ENCODE results near the gene C16orf87.

C16orf87 gene

DNA sequence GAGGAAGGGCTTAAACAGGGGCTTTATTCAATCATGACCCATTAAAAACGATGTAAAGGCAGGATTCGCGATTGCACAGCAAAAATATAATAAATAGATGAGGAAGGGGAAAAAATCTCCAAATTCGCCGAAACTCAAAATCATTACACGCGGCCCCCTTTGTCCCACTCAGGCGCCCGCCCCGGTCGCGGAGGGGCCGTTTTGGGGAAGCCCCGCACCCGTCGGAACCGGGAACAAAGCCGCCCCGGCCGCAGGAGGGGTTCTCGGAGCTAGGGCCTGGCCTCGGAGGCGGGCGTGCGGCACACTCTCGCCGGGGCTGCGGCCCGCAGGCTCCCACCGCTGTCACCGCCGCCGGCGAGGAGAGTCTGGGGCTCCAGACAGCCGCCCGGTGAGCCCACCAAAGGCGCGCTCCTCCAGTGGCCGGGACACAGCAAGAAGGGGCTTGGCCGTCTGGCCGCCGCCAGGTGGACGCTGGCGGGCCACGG, 521 bp downstream of the C16orf87 start:
- DNase-seq (ENCODE audit: low read depth in 2 of 2), result peak; percentile 14 to 17

GRCh38 chr16:46828943-46829342, 2.0 kb downstream of the C16orf87 start:
- H3K4me3 ChIP-seq (replicated peaks in 1 of 2; ENCODE audit: low read depth in 2 of 2, low read length in 2 of 2), result no peak overlapping the region
- TF ChIP-seq, protein P1, sequence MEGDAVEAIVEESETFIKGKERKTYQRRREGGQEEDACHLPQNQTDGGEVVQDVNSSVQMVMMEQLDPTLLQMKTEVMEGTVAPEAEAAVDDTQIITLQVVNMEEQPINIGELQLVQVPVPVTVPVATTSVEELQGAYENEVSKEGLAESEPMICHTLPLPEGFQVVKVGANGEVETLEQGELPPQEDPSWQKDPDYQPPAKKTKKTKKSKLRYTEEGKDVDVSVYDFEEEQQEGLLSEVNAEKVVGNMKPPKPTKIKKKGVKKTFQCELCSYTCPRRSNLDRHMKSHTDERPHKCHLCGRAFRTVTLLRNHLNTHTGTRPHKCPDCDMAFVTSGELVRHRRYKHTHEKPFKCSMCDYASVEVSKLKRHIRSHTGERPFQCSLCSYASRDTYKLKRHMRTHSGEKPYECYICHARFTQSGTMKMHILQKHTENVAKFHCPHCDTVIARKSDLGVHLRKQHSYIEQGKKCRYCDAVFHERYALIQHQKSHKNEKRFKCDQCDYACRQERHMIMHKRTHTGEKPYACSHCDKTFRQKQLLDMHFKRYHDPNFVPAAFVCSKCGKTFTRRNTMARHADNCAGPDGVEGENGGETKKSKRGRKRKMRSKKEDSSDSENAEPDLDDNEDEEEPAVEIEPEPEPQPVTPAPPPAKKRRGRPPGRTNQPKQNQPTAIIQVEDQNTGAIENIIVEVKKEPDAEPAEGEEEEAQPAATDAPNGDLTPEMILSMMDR (IDR thresholded peaks at IDR 0.05; ENCODE audit: low read depth, low read length), result no peak
- no peak for DNase-seq (ENCODE audit: low read depth in 2 of 2)

More for the DNA sequence above, 521 bp downstream of the C16orf87 start:
- peak overlapping the region; percentile 77 to 78 for H3K4me3 ChIP-seq (replicated peaks in 1 of 2; ENCODE audit: low read depth in 2 of 2, low read length in 2 of 2)
- TF ChIP-seq, protein P1 (IDR thresholded peaks at IDR 0.05; ENCODE audit: low read depth, low read length), result no peak

- no peak overlapping the region for H3K4me3 ChIP-seq (replicated peaks in 1 of 2; ENCODE audit: low read depth in 2 of 2, low read length in 2 of 2)
- no peak for DNase-seq (ENCODE audit: low read depth in 2 of 2)
- TF ChIP-seq, protein P1 (IDR thresholded peaks at IDR 0.05; ENCODE audit: low read depth, low read length), result no peak
Measured at GRCh38 chr16:46828292-46828691, 2.7 kb downstream of the C16orf87 start.

DNA sequence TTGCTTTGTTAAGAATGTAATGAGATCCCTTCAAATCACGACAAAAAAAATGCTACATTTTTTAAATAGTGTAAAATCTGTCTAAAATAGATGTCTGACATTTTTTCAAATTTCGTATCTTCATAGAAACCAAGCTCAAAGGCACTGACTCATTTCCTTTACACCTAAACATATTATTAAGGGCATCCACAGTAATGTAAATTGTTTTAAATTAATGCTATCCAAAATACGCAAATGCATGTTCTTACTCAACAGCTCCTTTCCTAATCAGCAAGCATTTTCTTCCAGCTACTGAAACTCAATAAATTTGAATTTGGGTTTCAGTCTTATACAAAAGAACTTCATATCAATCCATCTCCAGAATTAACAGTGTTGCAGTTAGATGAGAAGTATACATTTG, 4.3 kb downstream of the C16orf87 start:
- no peak overlapping the region for H3K4me3 ChIP-seq (replicated peaks in 1 of 2; ENCODE audit: low read depth in 2 of 2, low read length in 2 of 2)
- DNase-seq (ENCODE audit: low read depth in 2 of 2), result peak in 1 of 2 donors; percentile 17
- TF ChIP-seq, protein P1 (IDR thresholded peaks at IDR 0.05; ENCODE audit: low read depth, low read length), result no peak

DNA sequence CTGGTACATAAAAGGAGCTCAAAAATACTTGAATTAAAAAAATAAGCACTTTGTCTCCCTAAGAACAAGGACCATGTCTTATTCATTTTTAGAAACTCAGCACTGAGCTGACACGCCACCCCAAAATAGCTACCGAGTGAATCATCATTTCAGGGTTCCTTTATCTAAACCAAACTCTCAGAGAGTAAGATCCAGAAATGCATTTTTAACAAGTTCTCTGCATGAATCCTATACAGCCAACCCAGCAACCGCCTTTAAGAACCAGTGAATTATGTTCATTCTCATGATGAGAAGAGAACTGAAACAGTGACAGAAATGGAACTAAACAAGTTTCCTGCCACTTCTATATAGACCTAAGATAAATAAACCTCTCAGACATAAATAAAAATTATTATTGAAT, 8.7 kb downstream of the C16orf87 start:
- TF ChIP-seq, protein P1 (IDR thresholded peaks at IDR 0.05; ENCODE audit: low read depth, low read length), result no peak
- DNase-seq (ENCODE audit: low read depth in 2 of 2), result peak; percentile 29 to 65
- H3K4me3 ChIP-seq (replicated peaks in 1 of 2; ENCODE audit: low read depth in 2 of 2, low read length in 2 of 2), result no peak overlapping the region

GRCh38 chr16:46817961-46818360, 13.0 kb downstream of the C16orf87 start:
- DNase-seq (ENCODE audit: low read depth in 2 of 2), result peak in 1 of 2 donors; percentile 32

More at GRCh38 chr16:46817961-46818360, 13.0 kb downstream of the C16orf87 start:
- TF ChIP-seq, protein P1 (IDR thresholded peaks at IDR 0.05; ENCODE audit: low read depth, low read length), result no peak
- H3K4me3 ChIP-seq (replicated peaks in 1 of 2; ENCODE audit: low read depth in 2 of 2, low read length in 2 of 2), result no peak overlapping the region

Measured in cardiac fibroblast (primary cell).